DMS153 treated with DMSO at 0.1 percent for 48 hours (cell line): ENCODE results near the gene DYRK4.
A peak's percentile ranks its signal among the peaks of the same experiment; 100 is the strongest.

Experiments
- DNase-seq: peaks from one replicate; lab custom pipeline; 2025; ENCODE audit not compliant: unreplicated experiment; lab: John Stamatoyannopoulos, UW

The DYRK4 gene

GRCh38 chr12:4558171-4558570 is 3.8 kb upstream of the DYRK4 start:
- no peak for DNase-seq

GRCh38 chr12:4563336-4563735 is 1.3 kb downstream of the DYRK4 start:
- DNase-seq, result no peak

GRCh38 chr12:4564818-4565217 is 2.8 kb downstream of the DYRK4 start:
- DNase-seq, result no peak

- DNase-seq, result no peak
Observed at GRCh38 chr12:4566474-4566873, 4.5 kb downstream of the DYRK4 start.

GRCh38 chr12:4567073-4567881 is 5.3 kb downstream of the DYRK4 start:
- DNase-seq, result no peak

GRCh38 chr12:4569261-4569660 is 7.3 kb downstream of the DYRK4 start:
- DNase-seq, result no peak

- no peak for DNase-seq
Observed at GRCh38 chr12:4572680-4573079, 10.7 kb downstream of the DYRK4 start.

- DNase-seq, result peak; percentile 25
Observed at GRCh38 chr12:4579305-4580102, 17.5 kb downstream of the DYRK4 start.

GRCh38 chr12:4580281-4580688 is 18.3 kb downstream of the DYRK4 start:
- DNase-seq, result no peak

- no peak for DNase-seq
Observed at GRCh38 chr12:4584281-4584680, 22.3 kb downstream of the DYRK4 start.

GRCh38 chr12:4584896-4585295 is 22.9 kb downstream of the DYRK4 start:
- DNase-seq, result no peak

- DNase-seq, result no peak
Observed at GRCh38 chr12:4586500-4586899, 24.5 kb downstream of the DYRK4 start.

GRCh38 chr12:4587108-4587507 is 25.1 kb downstream of the DYRK4 start:
- no peak for DNase-seq

GRCh38 chr12:4588916-4589315 is 26.9 kb downstream of the DYRK4 start:
- no peak for DNase-seq

- DNase-seq, result no peak
Observed at GRCh38 chr12:4589941-4590340, 27.9 kb downstream of the DYRK4 start.

- DNase-seq, result no peak
Observed at GRCh38 chr12:4591180-4591687, 29.2 kb downstream of the DYRK4 start.

GRCh38 chr12:4595881-4596280 is 33.9 kb downstream of the DYRK4 start:
- DNase-seq, result no peak

GRCh38 chr12:4603421-4603820 is 41.4 kb downstream of the DYRK4 start:
- no peak for DNase-seq

GRCh38 chr12:4603946-4604345 is 41.9 kb downstream of the DYRK4 start:
- DNase-seq, result no peak

- DNase-seq, result peak; percentile 51
Observed at GRCh38 chr12:4604684-4605193, 42.7 kb downstream of the DYRK4 start.

- DNase-seq, result no peak
Observed at GRCh38 chr12:4607056-4607455, 45.0 kb downstream of the DYRK4 start.

- no peak for DNase-seq
Observed at GRCh38 chr12:4609071-4609470, 47.1 kb downstream of the DYRK4 start.
